ENCODE results near the gene MED12L. TPM values are rescaled to one million over a fixed set of nuclear protein-coding genes. Genes with fewer than 3 reads are reported as not detected.
A peak's percentile ranks its signal among the peaks of the same experiment; 100 is the strongest.

The MED12L gene
- total RNA-seq, 1 experiment from 2014 or later, result 14.9 TPM

GRCh38 chr3:151293127-151293526 is 207.7 kb downstream of the MED12L start:
- TF ChIP-seq CTCF (conservative IDR thresholded peaks at IDR 0.05), result no peak
- H2BK20ac ChIP-seq (ENCODE audit: low read depth, low read length, poor library complexity, severe bottlenecking), result no peak overlapping the region
- no CpG with 5 or more reads among the region's 6 CpGs for WGBS (ENCODE audit: extremely low coverage, insufficient read length, low lambda C conversion rate)
- H3K23ac ChIP-seq (ENCODE audit: insufficient read length, low read depth, low read length), result no peak overlapping the region
- no peaks in the 10 kb centered on the region for H3K9me3 ChIP-seq (ENCODE audit: control insufficient read depth, low read depth, low read length)
- H3K4me2 ChIP-seq (ENCODE audit: insufficient read depth, insufficient read length, low read length), result no peak overlapping the region
- no peaks in the 10 kb centered on the region for H4K20me1 ChIP-seq (ENCODE audit: control insufficient read depth, insufficient read depth, insufficient read length)
- H3K9ac ChIP-seq (ENCODE audit: extremely low read depth, insufficient read length, low read length), result no peak overlapping the region
- no peak overlapping the region for H2BK5ac ChIP-seq (ENCODE audit: insufficient read length, low read length)
- no peaks in the 10 kb centered on the region for H3K79me1 ChIP-seq (ENCODE audit: insufficient read depth, low read depth, low read length, poor library complexity, severe bottlenecking)
- DNase-seq, result no peak
- no peaks in the 10 kb centered on the region for H3K23me2 ChIP-seq (ENCODE audit: insufficient read length, low read depth, low read length, poor library complexity, severe bottlenecking)
- H3K27ac Mint-ChIP-seq, result peak overlapping the region in 1 of 3 experiments; percentile 49; a peak in 1 of 7 replicates
- no peak overlapping the region for H4K8ac ChIP-seq (replicated peaks; ENCODE audit: insufficient read length, low read depth, low read length)
- no peak overlapping the region for H3K18ac ChIP-seq (ENCODE audit: insufficient read length, low read depth, low read length)
- no peak overlapping the region for H3K14ac ChIP-seq (ENCODE audit: insufficient read depth, low read length)
- no peak overlapping the region for H4K91ac ChIP-seq (ENCODE audit: insufficient read length, low read depth, low read length)
- H3K4me3 Mint-ChIP-seq, result no peak overlapping the region
- H2AFZ ChIP-seq (ENCODE audit: low read length), result no peak overlapping the region
- no peak overlapping the region for H3K27ac ChIP-seq (ENCODE audit: insufficient read length, low read depth, low read length)
- H2AK5ac ChIP-seq (ENCODE audit: insufficient read length, low read length), result no peak overlapping the region
- H3K27me3 Mint-ChIP-seq (ENCODE audit: low read depth), result no peaks in the 10 kb centered on the region
- no peak overlapping the region for H3T11ph ChIP-seq (ENCODE audit: low read length)
- H4K5ac ChIP-seq (ENCODE audit: insufficient read length, low read depth, low read length), result no peak overlapping the region
- no peaks in the 10 kb centered on the region for H3K79me2 ChIP-seq (ENCODE audit: insufficient read depth, low read length)
- H3K27me3 ChIP-seq (ENCODE audit: insufficient read depth, low read length), result no peaks in the 10 kb centered on the region
- no peak overlapping the region for H3K56ac ChIP-seq (ENCODE audit: insufficient read length, low read depth, low read length)
- H3K4ac ChIP-seq (ENCODE audit: low read depth, low read length), result no peak overlapping the region
- H2BK12ac ChIP-seq (ENCODE audit: insufficient read length, low read depth, low read length), result no peak overlapping the region
- no peaks in the 10 kb centered on the region for H3K4me1 ChIP-seq (ENCODE audit: insufficient read depth, low read length)
- H3K4me1 Mint-ChIP-seq, result peaks cover 2 to 8% of the 10 kb centered on the region in 2 experiments; a peak in 3 of 4 replicates
- H3K36me3 Mint-ChIP-seq (ENCODE audit: insufficient read depth in 1 of 3, low read depth in 3 of 3), result no peaks in the 10 kb centered on the region
- no peaks in the 10 kb centered on the region for H3K9me3 Mint-ChIP-seq
- H2BK15ac ChIP-seq (ENCODE audit: low read depth, low read length), result no peak overlapping the region
- no peak overlapping the region for H2BK120ac ChIP-seq (ENCODE audit: low read depth, low read length, poor library complexity, severe bottlenecking)

All from H9 (cell line).